Forelimb muscle (tissue), 1 donor: Measurements from ENCODE around the gene SYCP2. TPM values are rescaled to one million over a fixed set of nuclear protein-coding genes. Genes with fewer than 3 reads are reported as not detected.

Experiments used
- DNase-seq: peaks from one replicate; pipeline ENCODE4 v3.0.0-alpha.2; 2013; ENCODE audit warnings: low read depth
- polyA plus RNA-seq: library from polyadenylated mRNA; unstranded; fragments of 120-200 nt; gene quantifications from one replicate; pipeline ENCODE4 v1.2.1, GENCODE V29; 2013; ENCODE audit not compliant: insufficient read length

SYCP2 gene
- polyA plus RNA-seq, 1 donor = 3.9 TPM

DNA sequence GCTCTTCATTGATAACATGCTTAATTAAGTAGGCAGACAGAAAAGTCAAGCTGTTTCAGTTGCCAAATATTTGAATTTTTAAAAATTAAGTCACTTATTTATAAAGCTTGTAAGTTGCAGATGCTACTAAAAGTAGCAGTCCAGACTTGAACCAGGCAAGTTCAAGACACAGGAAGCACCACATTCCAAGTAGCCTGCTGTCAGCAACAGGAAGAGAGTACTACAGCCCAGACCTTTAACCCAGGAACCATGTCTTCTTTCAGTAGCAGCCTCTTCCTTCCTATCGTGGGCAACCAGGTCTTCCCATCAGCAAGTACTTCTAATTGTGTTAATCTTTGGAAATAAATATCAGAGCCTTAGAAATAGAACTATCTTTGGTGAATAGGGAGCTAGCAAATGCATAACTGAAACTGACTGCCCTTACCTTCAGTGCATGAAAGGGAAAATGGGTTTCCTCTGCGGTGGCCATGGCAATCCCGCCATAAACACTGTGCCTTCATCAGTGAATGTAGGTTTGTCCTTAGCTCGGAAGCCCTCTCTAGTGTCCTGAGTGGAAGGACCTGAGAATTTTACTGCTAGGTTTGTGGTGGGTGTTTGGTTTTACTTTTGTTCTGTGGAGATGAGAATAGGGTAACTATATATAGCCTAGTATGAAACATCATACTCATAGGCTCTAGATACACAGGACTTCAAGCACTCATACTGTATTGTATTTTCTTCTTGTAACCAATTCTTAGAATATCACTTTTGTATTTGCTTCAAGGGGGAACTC is 95.6 kb downstream of the SYCP2 start:
- no peak for DNase-seq

DNA sequence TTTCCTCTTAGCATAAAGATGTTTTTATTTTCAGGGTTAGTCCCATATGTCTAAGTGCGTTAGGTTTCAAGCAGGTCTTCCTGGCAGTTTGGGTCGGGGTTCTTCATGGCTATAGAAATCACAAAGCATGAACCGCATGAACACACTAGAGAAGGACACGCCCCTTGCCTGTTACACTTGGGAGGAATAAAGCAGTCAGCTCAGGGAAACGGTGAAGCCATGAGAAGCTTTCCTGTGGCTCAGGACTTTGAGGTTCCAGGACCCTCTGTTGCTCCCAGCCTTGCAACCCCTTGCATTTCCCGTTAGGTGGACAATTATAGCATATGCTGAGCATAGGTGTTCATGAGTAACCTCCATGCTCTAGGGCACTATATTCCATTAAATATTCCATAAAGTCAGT is 96.7 kb downstream of the SYCP2 start:
- no peak for DNase-seq

DNA sequence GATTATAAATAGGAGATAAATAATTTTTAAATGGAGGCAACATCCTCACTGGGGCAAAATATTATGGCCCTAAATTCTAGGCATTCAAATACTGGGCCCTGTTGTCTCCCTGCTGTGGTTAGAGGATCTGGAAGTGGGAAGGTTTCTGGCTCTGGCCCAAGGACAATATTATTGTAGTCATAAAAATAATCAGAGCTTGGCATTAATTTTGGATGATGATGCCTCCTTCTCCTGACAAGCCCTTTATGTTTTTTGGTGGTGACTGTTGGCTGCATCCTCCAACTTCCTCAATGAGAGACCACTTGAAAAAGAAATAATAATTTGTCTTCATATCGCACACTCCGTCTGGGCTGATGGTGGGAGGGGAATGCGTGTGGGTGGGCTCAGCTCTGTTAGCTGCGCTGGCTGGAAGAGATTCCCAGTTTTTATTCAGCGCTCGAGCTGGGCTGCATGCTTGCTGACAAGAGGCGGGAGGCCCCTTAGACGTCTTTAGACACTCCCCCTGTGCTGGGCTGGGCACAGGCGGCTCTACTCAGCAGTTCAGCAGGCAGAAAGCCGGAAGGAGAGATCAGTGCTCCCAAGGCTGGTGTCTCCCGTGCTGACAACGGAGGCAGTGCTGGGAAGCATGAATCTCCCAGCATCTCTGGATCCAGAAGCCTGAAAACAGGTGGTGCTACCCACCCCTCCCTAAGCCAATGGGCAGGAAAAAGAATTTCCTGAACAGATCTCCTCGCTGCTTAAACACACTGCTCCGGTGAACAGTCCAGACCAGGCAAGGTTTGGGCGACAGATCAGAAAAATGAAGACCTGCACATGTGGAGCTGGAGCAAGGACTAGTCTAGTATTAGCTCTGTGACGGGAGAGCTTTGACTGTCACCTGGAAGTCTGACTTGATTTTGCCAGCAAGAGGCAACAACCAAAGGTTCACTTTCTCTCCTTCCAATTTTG is 97.7 kb downstream of the SYCP2 start:
- DNase-seq = no peak

DNA sequence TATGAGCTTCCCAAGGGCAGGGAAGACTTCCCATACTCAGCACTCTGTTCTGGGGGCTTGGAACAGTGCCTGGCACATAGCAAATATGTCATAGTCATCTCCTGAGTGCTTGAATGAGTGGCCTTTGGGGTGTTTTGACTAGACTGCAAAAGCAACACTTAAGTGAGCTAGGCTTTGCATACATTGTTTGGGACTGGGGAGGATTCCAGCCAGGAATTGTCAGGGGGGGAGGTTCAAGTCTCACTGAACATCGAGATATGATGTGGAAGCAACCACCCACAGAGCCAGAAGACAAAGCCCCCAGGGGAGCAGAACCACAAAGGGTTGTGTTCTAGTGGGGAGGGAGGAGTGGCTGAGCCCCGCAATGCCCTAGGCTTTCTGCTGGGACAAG is 98.4 kb downstream of the SYCP2 start:
- no peak for DNase-seq

DNA sequence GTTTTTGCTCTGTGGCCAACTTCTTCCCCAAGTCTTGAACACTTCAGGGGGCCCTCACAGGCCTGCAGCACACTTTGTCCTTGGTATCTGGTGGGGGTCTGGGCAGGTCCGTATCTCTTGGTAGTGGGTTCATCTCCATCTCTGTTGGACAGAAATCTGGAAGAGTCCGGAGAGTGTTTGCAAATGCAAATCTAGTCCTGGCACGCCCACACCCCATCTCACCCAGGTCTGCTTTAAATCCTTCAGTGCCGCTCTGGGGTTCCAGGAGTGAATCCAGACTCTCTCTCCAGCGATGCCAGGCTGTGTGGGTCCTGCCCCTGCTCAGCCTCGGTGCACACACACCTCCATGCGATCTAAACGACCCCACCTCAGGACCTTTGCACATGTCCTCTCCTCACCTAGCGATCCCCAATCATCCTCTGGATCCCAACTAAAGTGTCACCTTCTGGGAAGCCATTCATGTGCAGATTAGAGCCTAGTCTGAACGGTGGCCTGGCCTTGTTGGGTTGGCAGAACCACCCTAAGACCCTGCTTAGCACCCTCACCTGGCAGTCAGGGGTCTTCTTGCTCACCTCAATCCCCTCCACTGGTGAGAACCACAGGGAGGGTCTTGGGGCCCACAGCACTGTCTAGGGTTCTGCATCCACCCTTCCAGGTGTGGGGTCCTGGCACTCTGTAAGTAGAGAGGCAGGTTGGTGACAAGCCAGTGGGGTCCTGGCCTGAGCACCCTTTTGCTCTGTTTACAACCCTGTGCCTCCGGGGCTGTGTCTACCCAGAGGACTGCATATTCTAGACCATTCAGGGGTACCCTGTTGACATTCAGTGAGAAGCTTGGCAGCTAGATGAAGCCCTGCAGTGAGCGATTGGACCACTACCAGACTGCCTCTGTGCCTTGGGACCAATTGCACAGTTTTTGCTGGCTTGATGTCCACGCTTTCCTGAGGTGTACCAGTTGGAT is 100.8 kb downstream of the SYCP2 start:
- DNase-seq = no peak

DNA sequence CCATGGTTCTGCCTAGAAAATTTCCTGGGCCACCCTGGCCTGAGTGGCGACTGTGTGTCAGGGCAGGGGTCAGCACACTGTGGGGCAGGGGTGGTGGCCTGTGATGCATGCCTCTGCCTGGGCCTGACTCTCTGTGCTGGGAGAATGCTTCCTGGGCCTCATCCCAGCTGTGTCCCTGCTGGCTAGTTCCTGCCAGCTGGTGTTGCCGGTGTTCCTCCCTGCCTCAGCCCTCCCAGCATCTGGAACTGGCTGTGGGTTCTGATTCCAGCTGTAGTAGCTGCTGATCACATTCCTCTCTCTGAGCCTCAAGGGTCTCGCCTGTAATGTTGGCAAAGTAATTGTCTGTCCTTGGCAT is 101.5 kb downstream of the SYCP2 start:
- DNase-seq = no peak

DNA sequence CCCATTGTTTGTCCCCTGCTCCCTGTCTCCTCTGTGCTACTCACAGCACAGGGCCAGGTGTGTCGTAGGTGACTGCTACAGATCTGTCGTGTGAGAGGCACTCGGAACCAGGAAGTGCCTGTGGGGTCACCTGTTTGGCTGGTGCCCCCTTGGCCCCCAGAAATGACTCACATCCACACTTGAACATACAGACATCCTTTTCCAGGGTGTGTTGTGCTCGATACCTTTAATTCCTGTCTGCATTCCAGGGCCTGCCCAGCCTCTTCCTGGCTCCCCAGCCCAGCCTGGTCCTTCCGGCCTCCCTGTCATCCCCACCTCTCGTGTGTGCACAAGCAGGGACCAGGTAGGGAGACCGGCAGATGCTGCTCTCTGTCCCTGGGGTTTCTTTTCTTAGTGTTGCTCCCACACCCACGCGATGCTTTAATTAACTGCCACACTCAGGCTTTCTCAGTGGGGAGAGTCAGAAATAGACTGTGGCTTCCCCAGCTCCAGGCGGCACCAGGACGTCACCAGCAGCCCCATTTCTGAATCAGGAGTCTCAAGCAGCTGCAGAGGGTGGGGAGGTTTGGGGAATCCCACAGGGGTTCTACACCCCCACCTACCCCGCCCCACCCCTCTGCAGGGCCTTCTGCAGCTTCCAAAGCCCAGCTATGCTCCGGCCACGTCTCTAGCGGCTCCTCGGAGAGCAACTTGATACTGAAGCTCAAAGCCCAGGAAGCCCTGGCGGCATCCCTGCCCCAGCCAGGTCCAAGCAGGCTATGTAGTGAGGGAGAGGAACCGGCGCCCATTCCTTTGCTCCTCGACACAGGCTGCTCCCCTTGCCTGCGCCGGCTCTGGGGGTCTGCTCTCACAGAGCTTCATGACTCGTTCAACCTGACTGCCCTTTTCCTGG is 102.2 kb downstream of the SYCP2 start:
- DNase-seq = no peak

DNA sequence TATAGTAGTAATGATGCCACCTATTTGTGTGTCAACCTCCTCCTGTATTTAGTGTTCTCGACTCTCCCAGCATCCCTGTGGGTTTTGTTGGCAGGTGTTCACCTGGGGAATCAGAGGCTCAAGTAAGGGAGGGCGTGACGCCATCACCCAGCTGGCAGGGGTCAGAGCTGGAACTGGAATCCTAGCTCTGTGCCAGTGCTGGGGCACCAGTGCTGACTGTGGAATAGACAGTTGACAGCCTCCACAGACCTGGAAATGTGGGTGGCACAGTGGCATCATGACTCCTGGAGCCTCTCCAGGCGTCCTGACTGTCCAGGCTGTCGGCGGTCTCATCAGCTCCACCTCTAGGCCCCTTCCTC is 102.8 kb downstream of the SYCP2 start:
- no peak for DNase-seq

DNA sequence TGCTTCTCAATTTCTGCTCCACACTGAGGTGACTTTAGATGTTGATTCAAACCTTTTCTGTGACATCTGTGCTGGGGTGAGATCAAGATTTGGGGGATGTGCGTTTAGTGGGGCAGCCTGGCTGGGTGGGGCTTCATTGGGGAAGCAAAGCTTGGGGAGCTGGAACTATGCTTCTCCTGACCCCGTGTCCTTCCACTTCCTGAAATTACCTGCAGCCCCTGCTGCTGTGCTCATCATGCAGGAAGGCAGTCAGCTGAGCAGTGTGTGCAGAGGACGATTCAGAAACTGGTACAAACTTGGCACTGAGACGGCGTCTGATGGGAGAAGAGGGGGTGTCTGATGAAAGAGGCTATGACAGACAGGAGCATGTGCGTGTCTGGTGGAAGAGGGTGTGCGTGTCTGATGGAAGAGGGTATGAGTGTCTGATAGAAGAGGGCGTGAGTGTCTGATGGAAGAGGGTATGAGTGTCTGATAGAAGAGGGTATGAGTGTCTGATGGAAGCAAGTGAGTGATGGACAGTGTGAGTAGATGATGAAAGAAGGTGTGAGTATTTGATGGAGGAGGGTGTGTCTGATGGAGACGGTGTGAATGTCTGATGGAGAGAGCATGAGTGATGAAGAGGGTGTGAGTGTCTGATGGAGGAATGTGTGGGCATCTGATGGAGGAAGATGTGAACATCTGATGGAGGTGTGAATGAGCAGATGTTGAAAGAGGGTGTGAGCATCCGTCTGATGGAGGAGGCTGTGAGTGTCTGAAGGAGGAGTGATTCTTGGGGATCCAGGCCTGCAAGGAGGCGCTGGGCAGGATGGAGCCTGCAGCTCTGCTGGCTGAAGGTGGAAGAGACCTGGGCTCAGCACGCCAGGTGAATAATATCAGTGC is 103.4 kb downstream of the SYCP2 start:
- no peak for DNase-seq

DNA sequence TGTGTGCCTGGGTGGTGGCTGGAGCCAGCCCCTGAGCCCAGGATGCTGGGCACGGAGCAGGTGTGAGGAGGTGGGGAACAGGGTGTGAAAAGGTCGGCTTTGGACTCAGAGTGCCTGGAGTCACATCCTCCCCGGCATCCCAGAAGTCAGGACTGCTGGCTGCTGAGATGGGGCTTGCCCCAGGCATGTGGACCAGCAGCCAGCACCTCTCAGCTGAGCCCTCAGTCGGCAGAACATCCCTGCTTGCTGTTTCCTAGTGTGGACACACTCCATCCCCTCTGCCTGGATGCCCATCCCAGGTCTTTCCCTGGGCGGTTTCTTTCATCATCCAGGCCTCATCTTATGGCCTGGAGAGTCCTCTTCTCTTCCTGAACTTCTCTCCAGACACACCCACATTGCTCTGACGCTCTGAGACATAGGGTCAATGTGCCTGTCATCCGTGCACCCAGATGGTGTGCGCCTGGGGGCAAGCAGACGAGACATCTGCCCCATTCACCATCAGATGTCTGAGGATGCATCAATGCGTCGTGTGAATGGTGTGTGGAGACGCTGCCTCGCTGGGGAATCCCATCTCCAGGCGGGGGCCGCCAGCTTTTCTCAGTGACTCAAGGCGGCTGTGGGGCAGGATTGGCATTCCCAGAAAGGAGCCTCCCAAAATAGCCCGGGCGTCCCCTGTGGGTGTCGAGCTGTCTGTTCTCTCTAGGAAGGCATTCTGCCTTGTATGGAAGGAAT is 104.2 kb downstream of the SYCP2 start:
- DNase-seq = no peak

DNA sequence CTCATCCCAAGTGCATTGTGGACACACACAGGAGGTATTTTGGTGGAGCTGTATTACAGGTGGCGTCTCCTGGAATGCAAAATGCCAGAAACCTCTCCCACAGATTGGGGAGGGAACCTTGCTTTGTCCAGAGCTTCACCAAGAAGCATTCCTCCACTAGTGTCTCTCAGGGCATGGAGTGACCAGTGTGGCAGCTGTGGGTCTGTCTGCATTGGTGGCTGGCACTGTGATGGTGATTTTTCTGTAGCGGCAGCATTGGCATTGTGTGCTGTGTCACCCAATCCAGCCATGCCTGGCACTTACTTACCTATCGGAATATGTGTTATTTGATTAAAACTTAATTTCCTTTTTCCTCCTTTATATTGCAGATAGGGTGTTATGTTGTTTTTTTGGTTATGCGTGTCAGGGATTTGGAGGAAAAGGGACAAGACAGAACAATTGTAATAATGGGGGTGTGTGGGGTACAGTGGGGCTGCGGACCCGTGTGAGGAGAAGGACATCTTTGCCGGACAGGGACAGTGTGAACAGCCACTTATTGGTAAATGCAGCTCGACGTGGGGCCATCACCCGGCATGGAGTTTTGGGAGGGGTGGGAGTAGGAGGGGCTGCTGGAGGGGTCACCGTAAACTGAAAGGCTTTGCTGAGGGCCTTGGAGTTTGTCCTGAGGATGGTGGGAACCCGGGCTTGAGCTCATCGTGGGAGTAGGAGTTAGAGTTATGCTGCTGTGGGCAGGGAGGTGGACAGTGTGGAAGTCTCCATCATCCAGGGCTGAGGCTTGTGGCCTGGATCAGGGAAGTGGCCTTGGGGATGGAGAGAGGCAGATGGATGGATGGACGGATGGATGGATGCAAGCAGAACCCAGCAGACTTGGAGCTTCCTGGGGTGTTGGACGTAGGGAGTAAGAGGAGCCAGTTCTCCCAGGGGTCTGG is 105.0 kb downstream of the SYCP2 start:
- no peak for DNase-seq

DNA sequence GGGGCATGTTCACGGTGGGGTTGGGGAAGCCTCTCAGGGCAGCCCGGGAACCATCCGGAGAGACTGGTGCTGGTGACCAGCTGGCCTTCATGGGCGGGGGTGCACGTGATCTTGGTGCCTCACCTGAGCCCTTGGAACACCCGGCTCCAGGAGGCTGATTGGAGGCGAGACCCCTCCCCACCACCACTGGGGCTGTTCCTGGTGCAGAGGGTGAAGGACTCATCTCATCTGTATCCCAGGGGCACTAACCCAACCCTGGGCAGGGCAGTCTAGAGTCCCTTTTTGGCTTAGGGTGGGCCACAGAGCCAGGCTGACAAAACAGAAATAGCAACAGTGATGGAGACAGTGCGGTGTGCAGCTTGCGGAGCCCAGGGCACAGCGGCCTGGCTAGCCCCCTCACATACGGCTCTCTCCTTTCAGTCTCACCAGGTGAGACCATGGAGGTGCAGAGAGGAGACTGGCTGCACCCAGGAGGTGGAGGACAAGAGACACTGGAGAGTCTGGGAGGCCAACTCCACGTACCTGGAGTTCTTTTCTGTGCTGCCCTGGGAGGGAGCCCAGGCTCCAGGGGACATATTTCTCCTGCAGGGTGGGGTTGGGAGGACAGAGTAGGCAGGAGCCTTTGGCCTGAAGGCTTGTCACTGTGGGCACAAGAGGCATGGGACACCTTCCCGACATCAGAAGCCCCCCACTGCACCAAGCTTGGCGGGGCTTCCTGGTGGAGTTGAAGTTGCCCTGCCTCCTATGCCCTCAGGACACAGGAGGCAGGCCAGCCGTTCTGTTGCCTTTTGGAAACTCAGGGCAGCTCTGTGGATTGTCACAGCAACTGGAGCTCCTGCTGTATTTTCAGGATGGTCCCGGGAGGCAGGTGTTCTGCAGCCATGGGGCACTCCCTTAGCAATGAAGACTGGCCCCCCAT is 106.0 kb downstream of the SYCP2 start:
- no peak for DNase-seq

DNA sequence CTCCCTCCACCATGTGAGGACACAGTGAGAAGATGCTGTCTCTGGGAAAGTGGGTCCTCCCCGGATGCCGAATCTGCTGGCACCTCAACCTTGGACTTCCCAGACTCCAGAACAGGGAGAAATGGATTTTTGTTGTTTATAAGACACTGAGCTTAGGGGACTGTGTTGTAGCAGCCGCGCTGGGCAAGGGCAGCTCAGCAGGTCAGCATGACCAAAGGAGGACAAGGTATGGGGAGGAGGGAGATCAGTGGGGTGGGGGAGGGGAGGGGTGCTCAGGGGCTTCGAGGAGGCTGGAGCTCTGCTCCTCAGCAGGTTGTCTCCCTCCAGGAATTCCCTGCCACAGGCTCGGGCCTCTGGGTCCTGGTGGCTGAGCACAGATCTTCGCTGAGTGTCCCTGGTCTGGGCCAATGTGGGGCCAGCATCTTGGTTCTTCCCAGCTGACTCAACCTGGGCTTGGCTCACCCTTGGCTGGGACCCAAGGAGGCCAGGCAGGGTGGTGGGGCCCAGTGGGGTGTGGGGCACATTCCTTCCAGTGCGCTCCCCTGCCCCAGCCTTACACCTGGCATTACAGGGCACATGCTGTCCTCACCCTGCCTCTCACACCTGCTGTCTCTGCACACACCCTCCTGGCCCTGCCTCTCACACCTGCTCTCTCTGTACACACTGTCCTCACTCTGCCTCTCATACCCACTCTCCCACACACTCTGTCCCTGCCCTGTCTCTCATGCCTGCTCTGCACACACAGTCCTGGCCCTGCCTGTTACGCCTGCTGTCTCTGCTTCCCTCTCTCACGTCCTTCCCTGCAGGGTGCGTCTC is 107.3 kb downstream of the SYCP2 start:
- DNase-seq = no peak

DNA sequence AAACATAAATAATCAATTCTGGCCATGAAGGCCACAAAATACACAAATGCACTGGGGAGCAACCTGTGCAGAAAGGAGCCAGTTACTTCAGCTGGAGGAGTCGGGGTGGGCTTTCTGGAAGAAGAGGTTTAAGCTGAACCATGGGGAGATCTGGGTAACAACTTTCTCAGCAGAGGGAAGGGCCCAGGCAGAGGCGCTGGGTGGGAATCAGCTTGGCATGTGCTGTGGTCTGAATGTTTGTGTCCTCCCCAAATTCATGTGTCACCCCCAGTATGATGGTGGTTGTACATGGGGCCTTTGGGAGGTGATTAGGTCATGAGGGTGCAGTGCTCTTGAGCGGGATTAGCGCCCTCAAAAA is 107.9 kb downstream of the SYCP2 start:
- no peak for DNase-seq

DNA sequence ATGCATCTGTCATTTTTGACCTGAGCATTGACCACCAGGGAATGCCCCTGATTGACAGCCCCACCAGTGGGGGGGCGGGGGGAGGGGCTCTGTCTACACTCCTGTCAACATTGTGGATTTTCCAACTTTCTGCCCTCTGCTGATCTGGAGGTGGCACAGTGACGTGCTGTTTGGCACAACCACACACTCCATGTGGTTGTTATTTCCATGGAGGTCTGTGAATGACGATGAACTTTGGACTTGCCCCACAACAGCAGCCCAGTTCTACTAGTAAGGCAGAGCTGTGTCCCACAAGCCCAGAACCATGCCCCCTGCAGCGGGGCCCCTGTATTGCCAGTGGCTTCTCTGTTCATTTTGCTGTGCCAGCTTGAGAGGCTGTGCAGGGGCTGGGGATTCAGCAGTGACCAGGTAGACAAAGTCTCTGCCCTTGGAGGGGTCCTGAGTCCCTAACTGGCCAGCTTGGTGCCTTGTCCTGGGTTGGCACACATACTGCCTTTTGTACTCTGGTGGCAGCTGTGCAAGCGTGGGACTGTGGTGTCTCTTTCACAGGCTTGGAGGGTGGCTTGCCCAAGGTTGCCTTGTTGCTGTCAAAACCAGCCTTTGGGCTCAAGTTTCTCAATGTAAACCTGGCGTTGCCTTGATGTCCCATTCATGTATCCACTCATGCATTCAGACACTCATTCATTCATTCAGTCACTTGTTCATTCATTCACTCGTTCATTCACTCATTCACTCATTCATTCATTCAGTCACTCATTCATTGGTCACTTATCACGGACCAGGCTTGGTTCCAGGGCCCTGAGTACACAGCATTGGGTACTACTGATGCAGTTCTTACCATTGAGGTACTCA is 108.5 kb downstream of the SYCP2 start:
- DNase-seq = no peak
